HG02759 (cell line): ENCODE results near the gene RABGAP1L.
A peak's percentile ranks its signal among the peaks of the same experiment; 100 is the strongest.
"Not testable (repeated sequence)": the region's sequence is repeated elsewhere in the genome, so short reads cannot be mapped to it uniquely, and the experiment has no call there.

Source experiments
- ATAC-seq: cut with Tn5 transposase; IDR thresholded peaks from one replicate; pipeline ENCODE4 v1.9.1; 2021; ENCODE audit warnings: mild to moderate bottlenecking, moderate library complexity; ENCODE audit not compliant: unreplicated experiment

RABGAP1L gene

DNA sequence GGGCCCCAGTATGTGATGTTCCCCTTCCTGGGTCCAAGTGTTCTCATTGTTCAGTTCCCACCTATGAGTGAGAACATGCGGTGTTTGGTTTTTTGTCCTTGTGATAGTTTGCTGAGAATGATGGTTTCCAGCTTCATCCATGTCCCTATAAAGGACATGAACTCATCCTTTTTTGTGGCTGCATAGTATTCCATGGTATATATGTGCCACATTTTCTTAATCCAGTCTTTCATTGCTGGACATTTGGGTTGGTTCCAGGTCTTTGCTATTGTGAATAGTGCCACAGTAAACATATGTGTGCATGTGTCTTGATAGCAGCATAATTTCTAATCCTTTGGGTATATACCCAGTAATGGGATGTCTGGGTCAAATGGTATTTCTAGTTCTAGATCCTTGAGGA lies 736.3 kb downstream of the RABGAP1L start:
- ATAC-seq = not testable (repeated sequence)

GRCh38 chr1:174898102-174898797 lies 738.9 kb downstream of the RABGAP1L start:
- no peak for ATAC-seq

- ATAC-seq = no peak
These were observed 741.0 kb downstream of the RABGAP1L start for GRCh38 chr1:174900317-174900716.

- no peak for ATAC-seq
These were observed 743.3 kb downstream of the RABGAP1L start for GRCh38 chr1:174902531-174903099.

- no peak for ATAC-seq
These were observed 752.3 kb downstream of the RABGAP1L start for GRCh38 chr1:174911606-174912005.

GRCh38 chr1:174912264-174912663 lies 752.9 kb downstream of the RABGAP1L start:
- ATAC-seq = peak; percentile 59

DNA sequence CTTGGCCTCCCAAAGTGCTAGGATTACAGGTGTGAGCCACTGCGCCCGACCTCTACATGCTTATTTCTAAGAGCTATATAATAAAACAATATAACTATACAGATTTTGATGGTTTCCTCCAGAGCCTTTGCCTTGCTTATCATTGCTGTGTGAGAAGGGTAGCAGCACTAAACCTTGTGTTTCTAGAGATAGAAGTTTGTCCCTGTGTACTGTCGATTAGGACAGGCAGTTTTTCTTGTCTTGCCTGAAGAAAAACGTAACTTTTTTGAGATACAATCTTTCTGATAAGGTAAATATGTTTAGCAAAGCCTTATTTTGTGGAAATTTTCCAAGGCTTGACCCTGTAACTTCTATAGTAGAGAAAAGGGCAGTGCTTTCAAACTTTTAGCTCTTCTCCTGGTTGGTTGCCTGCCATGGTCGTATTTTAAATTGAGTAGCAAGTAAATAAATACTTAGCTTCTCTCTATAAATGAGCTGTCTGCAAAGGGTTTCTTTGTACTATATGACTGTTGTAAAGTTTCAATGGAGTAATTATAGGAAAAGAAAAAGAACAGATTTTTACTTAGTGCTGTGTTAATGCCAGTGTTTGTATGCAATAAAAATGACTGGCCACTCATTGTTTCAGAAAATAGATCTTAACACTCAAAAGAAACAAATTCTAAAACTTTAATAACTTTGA lies 754.0 kb downstream of the RABGAP1L start:
- no peak for ATAC-seq

DNA sequence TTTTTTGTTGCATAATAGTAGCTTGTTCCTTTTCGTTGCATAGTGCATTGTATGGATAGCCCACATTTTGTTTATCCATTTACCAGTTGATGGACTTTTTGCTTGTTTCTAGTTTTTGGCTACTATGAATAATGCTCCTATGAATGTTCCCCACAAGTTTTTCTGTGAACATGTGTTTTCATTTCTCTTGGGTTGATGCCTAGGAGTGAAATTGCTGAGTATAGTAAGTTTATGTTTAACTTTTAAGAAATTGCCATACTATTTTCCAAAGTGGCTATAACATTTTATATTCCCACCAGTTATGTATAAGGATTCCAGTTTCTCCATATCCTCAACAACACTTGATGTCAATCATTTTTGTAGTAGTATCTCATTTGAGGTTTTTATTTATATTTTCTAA lies 755.7 kb downstream of the RABGAP1L start:
- no peak for ATAC-seq

DNA sequence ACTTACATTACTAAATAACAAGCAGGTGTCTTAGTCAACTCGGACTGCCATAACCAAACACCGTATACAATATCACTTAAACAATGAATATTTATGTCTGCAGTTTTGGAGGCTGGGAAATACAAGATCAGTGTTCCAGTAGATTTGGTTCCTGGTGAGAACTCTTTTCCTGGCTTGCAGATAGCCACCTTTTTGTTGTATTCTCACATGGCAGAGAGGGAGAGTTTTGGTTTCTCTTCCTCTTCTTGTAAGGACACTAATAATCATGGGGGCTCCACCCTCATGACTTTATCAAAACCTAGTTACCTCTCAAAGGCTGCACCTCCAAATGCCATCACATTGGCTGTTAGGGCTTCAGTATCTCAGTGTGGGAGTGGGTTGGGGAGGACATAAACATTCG lies 757.5 kb downstream of the RABGAP1L start:
- no peak for ATAC-seq

DNA sequence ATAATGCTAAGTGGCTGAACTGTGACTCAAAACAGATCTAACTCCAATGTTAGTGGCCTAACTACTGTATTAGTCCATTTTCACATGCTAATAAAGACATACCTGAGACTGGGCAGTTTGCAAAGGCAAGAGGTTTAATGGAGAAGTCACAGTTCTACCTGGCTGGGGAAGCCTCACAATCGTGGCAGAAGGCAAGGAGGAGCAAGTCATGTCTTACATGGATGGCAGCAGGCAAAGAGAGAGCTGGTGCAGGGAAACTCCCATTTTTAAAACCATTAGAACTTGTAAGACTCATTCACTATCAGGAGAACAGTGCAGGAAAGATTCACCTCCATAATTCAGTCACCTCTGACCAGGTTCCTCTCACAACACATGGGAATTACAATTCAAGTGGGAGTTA lies 760.8 kb downstream of the RABGAP1L start:
- ATAC-seq = no peak

- no peak for ATAC-seq
These were observed 762.8 kb downstream of the RABGAP1L start for GRCh38 chr1:174922121-174922520.

- no peak for ATAC-seq
These were observed 764.5 kb downstream of the RABGAP1L start for GRCh38 chr1:174923820-174924219.

DNA sequence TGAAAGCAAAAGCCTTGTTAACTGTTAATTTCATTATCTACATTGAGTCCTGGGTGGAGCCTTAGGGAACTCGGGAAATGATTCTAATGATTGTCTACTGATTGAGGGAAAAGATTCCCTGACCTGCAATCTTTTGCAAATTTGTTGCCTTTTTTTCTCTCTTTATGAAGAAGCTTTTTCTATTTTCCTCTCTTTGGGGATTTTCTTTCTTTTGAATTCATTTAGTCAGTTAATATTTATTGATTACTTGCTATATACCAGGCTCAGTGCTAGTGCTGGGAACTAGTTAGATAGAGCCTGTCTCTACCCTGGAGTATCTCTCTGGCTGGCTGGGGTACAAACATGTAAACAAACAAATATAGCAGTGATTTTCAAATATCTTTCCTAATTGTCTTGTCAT lies 769.2 kb downstream of the RABGAP1L start:
- ATAC-seq = no peak

DNA sequence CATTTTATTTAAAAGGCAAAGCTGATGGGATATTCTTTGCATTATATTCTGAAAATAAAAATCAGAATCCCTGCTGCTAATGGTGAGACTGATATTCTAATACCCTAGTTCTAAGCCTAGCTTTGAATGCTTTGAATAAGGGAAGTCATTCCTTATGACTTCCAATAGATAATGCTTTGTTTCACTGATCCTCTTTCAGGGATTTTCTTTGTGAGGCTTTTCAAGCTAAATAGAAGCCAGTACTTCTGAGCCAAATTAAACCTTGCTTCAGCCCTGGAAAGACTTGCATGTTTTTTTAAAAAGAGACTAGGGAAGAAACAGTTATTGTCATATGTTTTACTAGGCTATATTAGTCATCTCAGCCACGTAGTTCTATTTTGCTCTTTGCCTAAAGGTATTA lies 771.9 kb downstream of the RABGAP1L start:
- no peak for ATAC-seq

DNA sequence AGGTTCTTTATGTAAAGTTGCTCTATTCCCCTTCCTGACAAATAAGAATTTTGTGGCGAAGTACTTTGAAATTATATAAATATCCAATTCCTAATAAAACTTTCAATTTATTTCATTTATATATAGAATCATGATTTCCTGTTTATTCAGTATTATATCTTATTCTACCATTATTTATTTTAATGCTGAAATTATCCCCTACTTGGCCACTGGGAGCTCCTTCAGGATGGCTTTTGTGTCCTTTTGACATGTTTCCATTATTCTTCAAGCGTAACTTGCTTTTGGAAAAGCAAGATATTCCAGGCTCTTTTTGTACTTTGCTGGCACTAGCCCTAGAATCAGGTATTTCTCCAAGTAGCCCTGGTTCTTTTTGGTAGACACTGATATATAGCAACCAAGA lies 773.3 kb downstream of the RABGAP1L start:
- no peak for ATAC-seq

GRCh38 chr1:174935961-174936727 lies 776.8 kb downstream of the RABGAP1L start:
- no peak for ATAC-seq

GRCh38 chr1:174938281-174939007 lies 779.1 kb downstream of the RABGAP1L start:
- no peak for ATAC-seq

DNA sequence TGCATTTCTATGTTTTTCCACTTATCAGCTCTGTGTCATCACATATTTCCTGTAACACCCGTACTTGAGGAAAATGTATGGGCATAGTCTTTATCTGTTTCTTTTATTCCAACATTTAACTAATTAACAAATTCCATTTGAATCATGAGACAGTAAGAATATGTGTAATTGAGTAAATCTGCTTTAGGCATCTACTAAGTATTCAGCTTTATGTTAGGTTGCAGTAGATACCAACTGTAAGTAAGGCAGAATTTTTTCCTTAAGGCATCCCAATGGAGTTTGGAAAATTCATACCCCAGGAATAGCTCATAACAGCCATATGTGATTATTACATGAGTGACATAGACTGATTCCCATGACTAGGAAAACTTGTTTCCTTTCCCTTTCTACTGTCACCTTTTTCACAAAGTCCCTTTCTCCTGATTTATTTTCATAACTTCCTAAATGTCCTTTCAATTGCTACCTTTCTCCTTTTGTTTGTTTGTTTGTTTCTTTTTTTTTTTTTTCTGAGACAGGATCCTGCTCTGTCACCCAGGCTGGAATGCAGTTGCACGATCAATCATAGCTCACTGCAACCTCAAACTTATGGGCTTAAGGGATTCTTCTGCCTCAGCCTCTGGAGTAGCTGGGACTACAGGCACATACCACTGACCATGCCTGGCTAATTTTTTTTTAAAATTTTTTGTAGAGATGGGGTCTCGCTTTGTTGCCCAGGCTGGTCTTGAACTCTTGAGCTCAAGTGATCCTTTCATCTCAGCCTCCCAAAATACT lies 780.6 kb downstream of the RABGAP1L start:
- ATAC-seq = no peak

GRCh38 chr1:174940646-174941175 lies 781.4 kb downstream of the RABGAP1L start:
- ATAC-seq = no peak
